HEK293 (cell line): ENCODE data around the gene DDX54.
A peak's percentile ranks its signal among the peaks of the same experiment; 100 is the strongest.

ENCODE experiments used
- CTCF ChIP-seq: fragments of 450-650 bp; formaldehyde crosslinking; IDR thresholded peaks from 2 replicates; pipeline ENCODE4 v1.5.1; 2016; ENCODE audit warnings: missing biosample characterization, missing genetic modification characterization
- HOXA7 ChIP-seq: sonication (generic); formaldehyde crosslinking; IDR thresholded peaks from 2 replicates; pipeline ENCODE4 v1.8.1; 2022; ENCODE audit warnings: missing genetic modification reagents, borderline replicate concordance
- PRDM6 ChIP-seq: fragments of 450-650 bp; formaldehyde crosslinking; IDR thresholded peaks from 2 replicates; pipeline ENCODE4 v1.5.1; 2017; ENCODE audit warnings: missing biosample characterization, missing genetic modification characterization
- REST ChIP-seq: fragments of 450-650 bp; formaldehyde crosslinking; IDR thresholded peaks from 2 replicates; pipeline ENCODE4 v1.5.1; 2016; ENCODE audit warnings: missing biosample characterization, missing genetic modification characterization
- ZBTB17 ChIP-seq: fragments of 450-650 bp; formaldehyde crosslinking; IDR thresholded peaks from 2 replicates; pipeline ENCODE4 v1.5.1; 2016; ENCODE audit warnings: missing biosample characterization, missing genetic modification characterization
- ZBTB26 ChIP-seq: fragments of 450-650 bp; formaldehyde crosslinking; optimal IDR thresholded peaks from 2 replicates; pipeline ENCODE3; 2016; ENCODE audit warnings: missing biosample characterization, mild to moderate bottlenecking, missing genetic modification characterization
- ZFP37 ChIP-seq: fragments of 450-650 bp; formaldehyde crosslinking; IDR thresholded peaks from 2 replicates; pipeline ENCODE4 v1.5.1; 2016; ENCODE audit warnings: missing biosample characterization, missing genetic modification characterization
- ZNF585B ChIP-seq: fragments of 450-650 bp; formaldehyde crosslinking; IDR thresholded peaks from 2 replicates; pipeline ENCODE4 v1.5.1; 2016; ENCODE audit warnings: missing biosample characterization, missing genetic modification characterization
- ZNF626 ChIP-seq: fragments of 450-650 bp; sonication (Bioruptor Pico); formaldehyde crosslinking; IDR thresholded peaks from 2 replicates; pipeline ENCODE4 v1.5.1; 2018; ENCODE audit warnings: missing biosample characterization, missing genetic modification characterization, inconsistent platforms

- TF ChIP-seq CTCF (tag by site-specific recombination) (peak; percentile 55), ZBTB17 (tag by site-specific recombination) (no peak), ZNF585B (tag by site-specific recombination) (no peak), ZNF626 (tag by site-specific recombination) (no peak), ZFP37 (no peak), PRDM6 (tag by site-specific recombination) (no peak), HOXA7 (no peak), REST (tag by site-specific recombination) (no peak), ZBTB26 (tag by site-specific recombination) (no peak)
Observed at GRCh38 chr12:113196990-113197389, 11.7 kb upstream of the DDX54 start.
